GM19023 (cell line): ENCODE results near the gene AMER3.
A peak's percentile ranks its signal among the peaks of the same experiment; 100 is the strongest.

Source experiments
- ATAC-seq: cut with Tn5 transposase; IDR thresholded peaks from one replicate; pipeline ENCODE4 v1.9.1; 2021; ENCODE audit warnings: mild to moderate bottlenecking, moderate library complexity; ENCODE audit not compliant: unreplicated experiment

Gene AMER3

GRCh38 chr2:130754811-130755210 lies 529 bp upstream of the AMER3 start:
- no peak for ATAC-seq

DNA sequence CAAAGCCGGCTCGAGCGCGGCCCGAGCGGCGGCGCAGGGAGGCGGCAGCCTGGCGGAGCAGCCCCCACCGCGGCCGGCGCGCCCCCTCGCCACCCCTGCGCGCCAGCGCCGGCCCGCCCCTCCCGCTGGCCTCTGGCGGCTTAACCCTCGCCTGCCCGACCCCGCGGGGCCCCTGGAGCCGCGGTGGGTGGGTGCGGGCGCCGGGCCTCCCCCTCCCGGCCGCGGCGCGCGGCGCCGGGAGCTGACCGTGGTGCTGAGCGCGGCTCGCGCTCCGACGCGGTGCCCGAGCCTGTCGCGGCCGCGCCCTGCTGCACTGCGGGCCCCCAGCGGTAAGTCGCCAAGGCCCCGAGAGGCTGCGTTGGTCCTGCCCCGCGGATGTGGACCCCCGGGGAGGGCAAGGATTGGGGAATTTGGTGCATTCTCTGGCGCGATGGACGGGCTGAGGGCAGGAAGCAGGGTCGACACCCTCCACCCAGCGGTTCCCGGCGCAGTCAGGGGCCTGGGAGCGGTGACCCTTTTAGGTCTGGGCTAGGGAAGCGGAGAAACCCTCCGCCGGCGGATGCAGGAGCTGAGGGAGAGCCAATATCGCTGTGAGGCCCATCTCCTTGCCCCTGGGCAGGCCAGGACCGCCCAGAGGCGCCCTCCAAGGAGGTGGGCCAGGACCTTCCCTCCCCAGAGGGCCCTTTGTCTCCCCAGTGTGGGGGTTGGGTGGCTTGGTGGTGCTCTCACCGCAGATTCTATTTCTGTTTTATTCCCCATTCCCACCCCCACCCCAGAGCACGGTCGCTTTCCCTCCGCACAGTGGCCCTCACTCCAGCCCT lies 923 bp downstream of the AMER3 start:
- peak; percentile 55 for ATAC-seq

GRCh38 chr2:130756874-130757668 lies 1.7 kb downstream of the AMER3 start:
- no peak for ATAC-seq

GRCh38 chr2:130759906-130760753 lies 4.8 kb downstream of the AMER3 start:
- ATAC-seq, result no peak

- ATAC-seq, result no peak
Measured at GRCh38 chr2:130760754-130761751, 5.7 kb downstream of the AMER3 start.

- ATAC-seq, result no peak
Measured at GRCh38 chr2:130762031-130762909, 6.9 kb downstream of the AMER3 start.

GRCh38 chr2:130762910-130763385 lies 7.6 kb downstream of the AMER3 start:
- no peak for ATAC-seq

- no peak for ATAC-seq
Measured at GRCh38 chr2:130763405-130763804, 8.1 kb downstream of the AMER3 start.

DNA sequence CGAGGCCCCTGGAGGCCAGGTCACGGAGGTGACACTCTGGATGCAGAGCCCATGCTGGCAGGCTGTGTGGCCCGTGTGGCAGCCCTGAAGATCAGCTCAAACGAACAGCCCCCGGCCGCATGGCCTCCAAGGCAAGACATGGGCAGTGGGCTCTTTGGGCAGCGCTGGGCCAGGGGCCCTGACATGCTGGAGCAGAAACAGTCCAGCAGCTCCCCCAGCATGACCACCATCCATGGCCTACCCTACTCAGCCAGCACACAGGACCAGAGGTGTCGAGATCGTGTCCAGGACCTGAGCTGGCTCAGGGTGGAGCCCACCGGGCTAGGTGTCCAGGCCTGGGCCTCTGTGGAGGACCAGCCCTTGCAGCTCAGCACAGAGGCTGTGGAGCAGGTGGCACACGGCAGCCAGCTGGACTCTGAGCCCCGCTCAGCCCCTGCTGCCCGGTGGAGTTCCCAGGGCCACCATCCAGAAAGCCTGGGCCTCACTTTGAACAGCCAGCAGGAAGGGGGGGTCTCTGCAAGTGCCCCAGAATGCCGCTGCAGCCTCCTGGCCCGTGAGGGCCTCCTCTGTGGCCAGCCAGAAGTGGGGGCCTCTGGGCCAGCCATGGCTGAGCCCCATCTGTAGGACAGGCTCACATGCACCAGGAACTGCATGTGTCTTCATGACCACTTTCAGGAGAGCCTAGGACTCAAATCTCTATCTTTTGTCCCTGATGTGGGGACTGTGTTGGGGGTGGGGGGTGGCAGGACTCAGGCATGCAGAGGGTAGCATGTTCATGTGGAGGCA lies 8.9 kb downstream of the AMER3 start:
- no peak for ATAC-seq

DNA sequence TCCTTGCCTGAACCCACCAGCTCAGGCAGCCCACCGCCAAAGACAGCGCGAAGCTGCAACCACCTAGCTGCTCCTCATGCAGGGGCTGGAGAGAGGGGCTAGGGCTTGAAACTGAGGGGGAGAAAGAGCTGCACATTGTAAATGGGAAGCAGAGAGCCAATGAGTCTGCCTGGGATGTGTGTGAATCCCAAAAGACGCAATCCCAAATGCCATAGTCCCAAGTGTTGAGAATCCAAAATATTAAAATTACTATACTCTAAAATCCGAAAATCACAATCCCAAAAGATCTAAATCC lies 9.4 kb downstream of the AMER3 start:
- ATAC-seq, result no peak

GRCh38 chr2:130765464-130765863 lies 10.1 kb downstream of the AMER3 start:
- no peak for ATAC-seq

DNA sequence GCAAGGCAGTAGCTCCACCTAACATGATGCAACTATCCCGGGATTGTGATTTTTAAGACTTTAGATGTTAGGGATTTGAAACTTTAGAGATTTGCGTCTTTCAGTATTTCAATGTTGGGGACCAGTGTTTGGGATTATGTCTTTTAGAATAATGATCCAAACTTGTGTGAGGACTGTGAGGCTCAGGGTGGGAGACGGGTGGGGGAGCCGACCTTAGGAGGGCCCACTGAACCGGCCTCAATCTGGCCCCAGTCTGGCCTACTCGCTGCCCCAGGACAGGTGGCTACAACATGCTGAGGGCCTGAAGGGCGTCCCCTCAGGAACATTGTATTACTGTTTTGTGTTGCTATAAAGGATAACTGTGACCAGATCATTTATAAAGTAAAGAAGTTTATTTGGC lies 10.7 kb downstream of the AMER3 start:
- no peak for ATAC-seq

DNA sequence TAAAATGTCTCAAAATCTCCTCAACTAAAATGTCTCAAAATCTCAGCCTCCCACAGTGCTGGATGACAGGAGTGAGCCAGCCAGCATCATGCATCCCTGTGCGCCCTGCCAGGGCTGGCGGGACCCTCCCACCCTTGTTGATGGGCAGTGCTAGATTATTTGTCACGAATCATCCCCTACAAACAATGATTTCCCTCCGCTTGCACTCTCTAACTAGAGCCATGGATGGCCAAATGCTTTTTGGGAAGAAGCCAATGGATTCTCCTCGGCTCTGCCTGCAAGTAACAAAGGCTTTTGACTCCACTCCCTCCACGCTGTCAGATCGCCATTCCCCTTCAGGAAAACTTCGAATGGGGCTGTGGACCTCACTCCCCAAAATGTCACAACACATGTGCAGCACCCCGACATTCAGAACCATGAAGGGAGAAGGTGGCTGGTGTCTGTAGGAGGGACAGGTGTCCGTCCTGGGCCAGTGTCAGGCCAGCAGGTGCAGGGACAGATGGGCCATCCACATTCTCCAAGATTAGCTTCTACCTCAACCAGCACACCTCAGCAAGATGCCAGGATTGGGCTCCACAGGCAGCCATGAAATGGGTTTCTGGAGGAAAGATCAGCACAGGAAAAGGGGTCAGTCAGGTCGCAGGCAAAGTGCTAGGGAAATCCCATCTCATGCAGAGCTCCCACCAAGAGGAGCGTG lies 11.5 kb downstream of the AMER3 start:
- no peak for ATAC-seq

DNA sequence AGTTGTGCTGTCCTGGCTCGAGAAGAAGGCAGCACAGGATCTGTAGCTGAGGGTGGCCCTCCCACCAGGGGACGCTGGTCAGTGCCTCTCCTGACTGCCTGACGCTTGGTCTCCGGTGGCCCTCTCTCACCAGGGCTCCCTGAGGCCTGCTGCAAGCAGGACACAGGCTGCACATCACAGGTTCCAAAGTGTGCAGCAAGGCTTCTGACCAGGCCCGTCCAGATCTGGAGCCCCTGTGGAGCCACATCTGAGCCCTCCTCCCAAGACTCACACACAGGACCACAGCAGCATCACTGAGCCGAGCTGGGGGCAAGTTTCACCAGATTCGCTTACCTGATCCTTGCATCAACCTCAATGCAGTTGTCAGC lies 12.1 kb downstream of the AMER3 start:
- ATAC-seq, result no peak

GRCh38 chr2:130768191-130768855 lies 13.0 kb downstream of the AMER3 start:
- ATAC-seq, result no peak

DNA sequence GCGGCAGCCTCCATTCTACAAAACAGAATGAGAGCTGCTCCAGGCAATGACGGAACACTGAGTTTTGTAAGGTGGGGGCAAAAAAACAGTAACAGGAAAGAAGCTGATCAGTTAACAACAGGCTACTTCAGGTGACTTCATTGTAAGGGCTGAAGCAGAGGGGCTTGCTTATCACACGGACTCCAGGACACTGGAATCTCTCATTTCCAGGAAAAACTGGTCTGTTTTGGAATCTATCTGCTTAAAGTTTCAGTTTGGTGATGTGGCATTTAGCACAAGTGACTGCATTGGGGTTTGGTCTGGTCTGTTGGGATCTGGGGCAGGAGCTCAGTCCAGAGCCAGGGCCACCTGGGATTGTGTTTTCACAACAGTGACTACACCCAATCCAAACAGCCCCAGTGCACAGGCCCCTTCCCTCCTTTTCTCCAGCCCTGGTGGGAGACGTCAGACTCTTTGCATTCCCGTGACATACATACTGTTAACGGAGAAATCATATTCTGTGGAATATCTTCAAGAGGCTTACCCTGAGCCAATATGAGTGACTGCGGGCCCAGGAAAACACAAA lies 14.1 kb downstream of the AMER3 start:
- no peak for ATAC-seq

- no peak for ATAC-seq
Measured at GRCh38 chr2:130776550-130776949, 21.2 kb downstream of the AMER3 start.
